Fibroblast of peridontal ligament (primary cell): ENCODE measurements around the gene CHADL.

ENCODE experiments used
- DNase-seq: peaks from one replicate; pipeline ENCODE4 v3.0.0-alpha.2; 2010; ENCODE audit errors: extremely low read depth

CHADL gene

DNA sequence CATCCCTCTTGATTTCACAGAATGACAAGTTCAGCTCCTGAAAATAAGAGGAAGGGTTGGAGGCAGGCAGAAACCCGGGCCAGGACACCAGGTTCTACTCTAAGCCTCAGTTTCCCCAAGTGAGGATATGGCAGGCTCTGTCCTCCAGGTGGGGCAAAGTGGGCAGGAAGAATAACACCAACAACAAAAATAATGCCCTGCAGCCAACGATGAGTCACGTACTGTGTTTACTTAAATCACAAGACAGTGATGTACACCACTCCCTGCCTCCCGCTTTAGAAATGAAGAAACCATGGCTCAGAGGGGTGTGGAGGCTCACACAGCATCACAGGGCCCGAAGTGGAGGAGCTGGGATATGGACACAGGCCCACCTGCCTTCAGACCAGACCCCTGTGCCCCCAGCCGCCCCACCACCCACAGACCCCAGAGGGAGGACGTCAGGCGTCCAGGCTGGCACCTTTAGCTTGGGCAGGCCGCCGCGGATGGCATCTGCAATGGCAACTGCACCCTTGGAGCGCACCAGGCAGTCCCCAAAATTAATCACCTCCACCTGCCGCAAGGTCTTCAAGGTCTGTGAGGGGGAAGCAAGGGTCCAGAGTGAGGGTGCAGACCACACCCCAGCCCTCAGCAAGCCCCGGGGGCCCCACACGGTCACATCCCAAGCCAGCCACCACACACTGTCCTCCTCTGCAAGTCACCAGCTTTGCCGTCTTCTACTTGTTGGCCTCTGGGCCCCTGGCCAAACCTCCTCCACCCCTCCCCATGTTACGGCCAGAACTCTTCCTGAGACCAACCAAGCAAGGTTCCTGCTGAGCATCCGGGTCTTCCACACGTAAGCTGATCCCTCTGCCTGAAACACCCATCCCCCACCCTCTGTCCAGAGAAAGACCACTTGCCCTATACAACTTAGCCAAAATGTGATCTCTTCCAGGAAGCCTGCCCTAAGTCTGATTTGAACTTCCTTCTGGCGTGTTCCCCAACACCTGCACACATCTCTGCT is 15.8 kb upstream of the CHADL start:
- peak; percentile 63 for DNase-seq

DNA sequence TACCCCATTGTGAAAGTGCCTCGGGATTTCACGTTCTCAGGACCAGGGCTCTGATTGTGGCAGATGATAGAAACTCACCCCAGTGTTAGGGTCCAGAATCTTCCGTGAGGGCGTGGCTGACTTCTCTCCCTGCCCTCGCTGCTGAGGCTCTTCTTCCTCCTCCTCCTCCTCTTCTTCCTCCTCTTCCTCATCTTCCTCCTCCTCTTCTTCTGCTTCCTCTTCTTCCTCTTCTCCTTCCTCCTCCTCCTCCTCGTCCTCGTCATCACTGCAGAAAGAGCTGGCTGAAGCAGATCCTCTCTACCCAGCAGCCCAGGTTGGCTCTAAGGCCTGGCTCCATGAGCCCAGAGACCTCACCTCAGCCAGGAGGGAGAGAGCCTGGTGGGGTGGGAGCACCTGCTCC is 13.5 kb upstream of the CHADL start:
- no peak for DNase-seq

- DNase-seq, result no peak
Observed at GRCh38 chr22:41252365-41252764, 11.6 kb upstream of the CHADL start.

GRCh38 chr22:41250127-41250526 is 9.4 kb upstream of the CHADL start:
- DNase-seq, result no peak

- DNase-seq, result no peak
Observed at GRCh38 chr22:41249442-41249841, 8.7 kb upstream of the CHADL start.

GRCh38 chr22:41248758-41249157 is 8.0 kb upstream of the CHADL start:
- no peak for DNase-seq

- no peak for DNase-seq
Observed at GRCh38 chr22:41248314-41248713, 7.6 kb upstream of the CHADL start.

DNA sequence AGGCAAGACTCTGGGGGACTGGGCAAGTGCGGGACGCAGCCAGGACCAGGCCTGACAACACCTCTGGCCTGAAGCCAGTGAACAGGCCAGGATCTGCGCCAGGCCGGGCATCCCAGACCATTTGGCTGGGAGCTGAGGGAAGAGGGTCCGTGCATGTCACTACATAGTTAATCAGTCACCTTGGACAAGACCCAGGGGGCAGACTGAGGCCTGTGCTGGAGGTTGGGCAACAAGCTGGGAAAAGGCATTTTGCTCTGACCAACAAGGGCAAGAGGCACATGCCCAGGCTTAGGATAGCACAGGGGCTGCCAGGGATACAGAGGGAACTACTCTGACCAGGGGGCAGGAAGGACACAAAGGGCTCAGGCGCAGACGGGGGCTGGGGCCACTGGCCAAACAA is 7.0 kb upstream of the CHADL start:
- no peak for DNase-seq

DNA sequence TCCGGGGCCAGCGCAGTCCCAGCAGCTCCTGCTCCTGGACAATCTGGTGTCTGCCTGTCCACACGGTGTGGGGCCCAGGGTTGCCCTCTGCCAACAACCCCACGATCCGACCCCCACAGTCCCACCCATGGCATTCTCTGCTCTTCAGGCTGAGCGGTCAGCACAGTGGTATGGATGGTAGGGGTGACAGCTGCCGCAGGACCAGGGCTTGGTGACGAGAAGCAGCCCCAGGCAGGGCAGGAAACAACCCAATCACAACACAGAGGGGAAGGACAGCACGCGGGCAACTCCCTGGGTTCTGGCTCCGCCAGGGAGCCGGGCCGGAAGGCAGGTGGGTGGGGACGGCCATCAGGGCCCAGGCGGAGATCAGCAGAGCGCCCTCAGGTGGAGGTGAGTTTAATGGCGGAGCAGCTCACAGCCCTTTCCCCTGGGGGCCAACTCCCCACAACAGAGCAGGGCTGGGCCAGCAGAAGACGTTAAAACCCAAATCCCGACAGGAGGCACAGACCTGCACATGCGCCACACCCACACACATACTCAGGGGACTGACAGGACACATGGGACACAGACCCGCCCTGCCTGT is 5.3 kb upstream of the CHADL start:
- DNase-seq, result no peak

GRCh38 chr22:41243361-41243760 is 2.6 kb upstream of the CHADL start:
- no peak for DNase-seq

GRCh38 chr22:41242396-41243117 is 1.8 kb upstream of the CHADL start:
- DNase-seq, result peak; percentile 8

GRCh38 chr22:41241133-41241676 is 474 bp upstream of the CHADL start:
- DNase-seq, result no peak

- DNase-seq, result no peak
Observed at GRCh38 chr22:41239443-41240128, 1.1 kb downstream of the CHADL start.

GRCh38 chr22:41238570-41239442 is 1.9 kb downstream of the CHADL start:
- DNase-seq, result no peak

DNA sequence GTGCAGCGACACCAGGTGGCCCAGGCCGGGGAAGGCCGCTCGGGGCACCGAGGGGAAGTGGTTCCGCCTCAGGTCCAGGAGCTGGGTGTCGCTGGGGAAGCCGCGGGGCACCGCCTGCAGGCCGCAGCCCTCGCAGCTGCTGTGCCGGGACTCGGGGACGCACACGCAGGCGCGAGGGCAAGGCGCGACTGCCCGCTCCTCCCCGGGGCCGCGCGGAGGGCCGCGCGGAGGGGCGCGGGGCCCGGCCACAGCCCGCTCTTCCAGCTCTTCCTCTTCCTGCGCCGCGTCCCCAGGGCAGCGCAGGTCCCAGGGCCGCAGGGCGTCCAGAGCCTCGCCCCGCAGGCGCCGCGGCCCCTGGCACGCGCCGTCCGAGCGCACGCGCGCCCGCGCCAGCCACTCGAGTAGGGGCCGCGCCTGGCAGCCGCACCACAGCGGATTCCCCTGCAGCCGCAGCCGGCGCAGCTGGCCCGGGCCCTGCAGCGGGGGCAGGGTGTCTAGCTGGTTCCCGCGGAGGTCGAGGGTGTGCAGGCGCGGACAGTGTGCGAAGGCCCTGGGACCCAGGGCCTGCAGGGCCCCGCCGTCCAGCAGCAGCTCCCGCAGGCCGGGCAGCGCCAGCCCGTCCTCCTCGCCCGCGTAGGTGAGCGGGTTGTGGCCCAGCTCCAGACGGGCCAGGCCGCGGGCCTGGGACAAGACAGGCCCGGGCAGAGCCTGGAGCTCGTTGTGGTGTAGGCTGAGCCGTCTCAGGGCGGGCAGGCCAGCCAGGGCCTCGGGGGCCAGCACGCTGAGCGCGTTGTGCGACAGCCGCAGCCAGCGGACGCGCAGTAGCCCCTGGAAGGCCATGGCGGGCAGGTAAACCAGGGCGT is 2.8 kb downstream of the CHADL start:
- peak; percentile 16 for DNase-seq

GRCh38 chr22:41237036-41237706 is 3.6 kb downstream of the CHADL start:
- no peak for DNase-seq

DNA sequence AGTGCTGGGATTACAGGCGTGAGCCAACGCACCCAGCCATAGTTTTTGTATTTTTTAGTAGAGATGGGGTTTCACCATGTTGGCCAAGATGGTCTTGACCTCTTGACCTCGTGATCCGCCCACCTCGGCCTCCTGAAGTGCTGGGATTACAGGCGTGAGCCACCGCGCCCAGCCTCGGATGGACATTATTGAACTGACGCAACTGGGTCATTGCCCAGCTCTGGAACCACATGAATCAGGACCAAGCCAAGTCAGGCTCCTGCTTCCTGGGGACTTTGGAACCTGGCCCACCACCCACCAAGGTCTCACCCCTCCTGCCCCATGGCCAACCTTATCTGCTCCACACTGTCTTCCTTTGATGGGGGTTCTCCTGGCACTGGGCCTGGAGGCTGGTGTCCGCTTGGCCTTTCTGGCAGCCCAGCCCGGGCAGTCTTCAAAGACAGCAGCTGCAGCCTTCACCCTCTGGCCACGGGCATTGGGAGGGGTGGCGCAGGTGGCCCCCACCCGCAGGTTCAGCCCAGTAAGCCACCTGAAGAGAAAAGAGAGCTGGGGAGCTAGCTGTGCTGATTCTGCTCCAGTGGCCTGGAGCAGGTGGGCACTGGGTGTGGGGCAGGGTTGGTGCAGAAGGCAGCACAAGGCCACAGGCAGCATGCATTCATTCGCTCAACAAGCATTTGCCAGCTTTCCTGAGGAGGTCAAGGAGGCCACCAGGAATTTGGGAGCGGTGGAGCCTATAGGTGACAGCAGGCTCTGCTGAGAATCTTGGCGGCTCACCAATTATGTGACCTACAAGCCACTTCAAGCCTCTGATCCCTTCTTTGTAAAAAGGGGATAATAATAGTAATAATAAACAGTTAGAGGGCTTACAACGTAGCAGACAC is 5.7 kb downstream of the CHADL start:
- DNase-seq, result no peak

GRCh38 chr22:41231369-41231768 is 9.4 kb downstream of the CHADL start:
- DNase-seq, result no peak
